Activated CD8-positive, alpha-beta memory T cell treated with anti-CD3 and anti-CD28 coated beads, Interleukin-2, amount 50 U/mL, for 1 hour (primary cell): Measurements from ENCODE around the gene DOCK8.

Experiments
- DNase-seq: peaks from one replicate; pipeline ENCODE4 v3.0.0-alpha.2; 2020; ENCODE audit errors: extremely low read depth

The DOCK8 gene

DNA sequence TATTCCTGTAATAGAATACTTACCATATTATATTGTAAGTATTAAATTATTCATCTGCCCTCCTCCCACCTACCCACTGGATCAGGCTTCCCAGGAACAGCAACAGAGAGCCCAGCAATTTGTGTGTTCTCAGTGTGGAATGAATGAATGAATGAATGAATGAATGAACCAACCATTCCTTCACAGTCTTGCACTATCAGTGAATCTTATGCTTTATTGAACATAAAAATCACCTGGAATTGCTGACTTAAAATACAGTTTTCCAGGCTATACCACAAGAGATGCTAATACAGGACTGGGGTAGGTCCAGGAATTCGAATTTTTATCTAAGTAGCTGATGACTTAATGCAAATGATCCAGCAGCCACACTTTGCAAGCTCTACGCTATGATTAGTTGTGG lies 51.6 kb downstream of the DOCK8 start:
- DNase-seq, result no peak

DNA sequence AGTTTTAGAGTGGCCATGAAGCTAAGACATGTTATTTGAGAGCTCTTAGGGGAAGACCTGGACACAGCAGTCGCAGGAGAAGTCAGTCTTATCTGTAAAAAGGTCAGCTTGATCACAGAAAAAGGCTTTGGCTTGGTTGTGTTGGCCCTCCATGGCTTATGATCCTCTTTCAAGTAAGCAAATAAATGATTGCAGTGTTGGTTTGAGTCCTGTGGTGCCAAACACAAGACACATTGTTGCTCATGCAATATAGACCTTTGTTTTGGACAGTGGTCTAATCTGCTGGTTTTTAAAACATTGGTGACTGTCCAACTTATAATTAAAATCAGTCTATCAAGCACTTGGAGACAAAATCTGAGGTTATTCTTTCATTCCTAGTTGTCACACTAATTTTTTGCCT lies 54.0 kb downstream of the DOCK8 start:
- no peak for DNase-seq

DNA sequence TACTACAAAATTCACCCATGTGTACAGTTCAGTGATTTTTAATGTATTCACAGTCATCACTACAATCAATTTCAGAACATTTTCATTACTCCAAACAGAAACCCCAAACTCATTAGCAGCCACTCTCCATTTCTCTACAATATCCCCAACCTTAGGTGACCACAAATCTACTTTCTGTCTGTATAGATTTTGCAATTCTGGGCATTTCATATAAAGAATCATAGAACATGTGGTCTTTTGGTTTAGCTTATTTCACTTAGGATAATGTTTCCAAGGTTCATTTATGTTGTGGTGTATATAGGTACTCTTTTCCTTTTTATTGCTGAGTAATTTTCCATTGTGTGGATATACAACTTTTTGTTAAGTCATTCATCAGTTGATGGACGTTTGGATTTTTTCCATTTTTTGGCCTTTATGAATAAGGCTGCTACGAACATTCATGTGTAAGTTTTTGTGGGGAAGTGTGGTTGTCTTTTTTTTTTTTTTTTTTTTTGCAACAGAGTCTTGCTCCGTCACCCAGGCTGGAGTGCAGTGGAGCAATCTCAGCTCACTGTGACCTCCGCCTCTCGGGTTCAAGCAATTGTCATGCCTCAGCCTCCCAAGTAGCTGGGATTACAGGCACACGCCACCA lies 54.5 kb downstream of the DOCK8 start:
- DNase-seq, result no peak

DNA sequence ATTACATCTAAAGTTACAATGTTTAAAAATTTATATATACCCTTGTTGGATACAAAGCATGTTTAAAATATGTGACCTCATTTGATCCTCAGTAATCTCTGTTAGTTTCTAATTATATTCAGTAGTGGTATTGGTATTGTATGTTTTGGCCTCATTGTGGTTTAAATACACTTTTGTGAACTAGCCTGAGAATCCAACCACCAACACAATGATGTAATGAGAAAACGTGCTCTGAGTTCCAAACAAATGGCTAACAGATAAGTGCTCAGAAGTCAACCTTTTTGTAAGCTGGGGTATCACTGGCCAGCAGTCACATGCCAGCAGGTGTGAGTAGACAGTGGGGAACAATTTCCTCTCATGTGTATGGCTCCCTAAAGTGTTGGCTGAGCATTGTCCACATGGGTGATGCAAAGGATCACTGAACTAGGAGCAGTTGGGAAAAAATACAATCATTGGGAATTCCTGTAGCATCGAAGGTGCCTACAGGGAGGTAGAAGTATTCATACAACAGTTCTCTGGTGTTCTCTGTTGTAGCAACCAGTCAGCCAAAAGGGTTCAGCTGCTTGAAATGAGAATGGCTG lies 56.1 kb downstream of the DOCK8 start:
- no peak for DNase-seq

DNA sequence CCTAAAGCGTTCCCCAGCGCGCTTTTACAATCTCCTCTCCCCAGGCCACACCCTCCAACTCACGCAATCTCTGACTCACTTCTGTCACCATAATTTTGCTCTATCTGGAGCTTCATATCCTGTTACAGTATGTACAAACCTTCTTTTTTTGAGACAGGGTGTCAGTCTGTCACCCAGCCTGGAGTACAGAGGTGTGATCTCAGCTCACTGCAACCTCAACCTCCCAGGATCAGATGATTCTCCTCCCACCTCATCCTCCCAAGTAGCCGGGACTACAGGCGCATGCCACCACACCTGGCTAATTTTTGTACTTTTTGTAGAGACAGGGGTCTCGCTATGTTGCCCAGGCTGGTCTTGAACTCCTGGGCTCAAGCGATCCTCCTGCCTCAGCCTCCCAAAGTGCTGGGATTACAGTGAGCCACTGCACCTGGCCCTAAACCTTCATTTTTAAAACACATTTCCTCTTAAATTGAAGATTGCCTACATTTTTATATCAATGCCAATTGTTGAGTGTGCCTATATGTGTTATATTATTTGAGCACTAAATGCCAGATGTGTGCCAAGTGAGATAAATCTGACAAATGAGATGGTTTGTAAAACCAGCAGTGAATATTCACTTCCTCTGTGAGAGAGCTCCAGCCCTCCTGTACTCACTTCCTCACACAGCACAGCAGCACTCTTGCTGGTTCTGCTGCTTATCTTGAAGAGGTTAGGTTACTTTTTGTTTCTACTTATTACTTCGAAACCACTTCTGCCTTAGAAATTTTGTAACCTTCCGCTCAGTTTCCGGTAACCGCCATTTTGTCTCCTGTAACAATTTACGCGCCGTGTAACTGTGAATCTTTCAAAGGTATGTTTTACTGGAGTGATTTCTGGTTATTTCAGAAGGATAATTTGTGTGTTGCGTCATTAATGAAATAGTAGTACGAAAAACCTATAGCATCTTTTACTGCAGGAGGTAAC lies 57.9 kb downstream of the DOCK8 start:
- peak; percentile 57 for DNase-seq

DNA sequence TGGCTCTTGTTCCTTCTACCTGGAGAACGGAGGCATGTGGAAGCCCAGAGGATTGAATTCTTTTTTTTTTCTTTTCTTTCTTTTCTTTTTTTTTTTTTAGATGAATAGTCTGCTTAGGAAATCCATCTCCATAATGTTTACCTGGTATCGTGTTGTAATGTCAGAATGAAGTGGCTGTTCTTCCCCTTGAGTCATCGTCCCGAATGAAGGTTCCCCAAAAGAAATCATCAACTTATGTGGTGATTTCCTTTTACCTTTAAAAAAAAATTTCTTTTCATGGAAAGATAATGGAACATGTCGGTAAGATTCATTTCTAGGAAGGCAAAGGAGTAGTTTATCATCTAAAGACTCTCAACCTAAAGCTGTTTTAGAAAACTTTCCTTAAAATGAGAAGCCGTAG lies 59.7 kb downstream of the DOCK8 start:
- DNase-seq, result no peak

DNA sequence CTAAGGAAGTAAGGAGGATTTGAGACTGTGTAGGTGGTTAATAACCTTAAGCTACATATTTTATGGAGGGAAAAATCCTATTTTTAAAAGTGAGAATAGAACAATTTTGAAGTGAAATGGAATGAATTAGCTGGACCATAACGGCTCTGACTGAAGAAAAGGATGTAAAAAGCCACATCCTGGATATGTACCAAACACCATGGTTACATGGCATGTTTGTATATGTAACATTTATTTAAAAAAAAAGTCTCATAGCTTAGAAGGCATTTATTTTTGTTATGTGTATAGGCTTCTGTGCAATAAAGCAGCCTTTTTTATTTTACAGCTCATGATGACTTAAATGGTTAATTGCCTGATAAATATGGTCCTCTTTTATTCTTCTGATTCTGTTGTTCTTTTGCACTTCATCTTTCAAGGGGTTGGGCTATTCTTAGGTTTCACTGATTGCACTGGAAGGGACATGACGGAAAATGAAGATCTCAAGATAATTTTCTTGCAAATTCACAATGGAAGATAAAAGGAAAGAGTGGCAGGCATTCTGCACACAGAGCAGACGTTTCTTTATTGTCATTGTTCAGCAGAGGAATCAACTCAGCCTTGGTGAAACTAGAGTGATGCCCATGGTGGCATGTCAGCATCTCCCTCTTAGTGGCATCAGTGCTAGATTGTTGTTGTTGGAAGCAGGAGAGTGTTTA lies 63.1 kb downstream of the DOCK8 start:
- no peak for DNase-seq

DNA sequence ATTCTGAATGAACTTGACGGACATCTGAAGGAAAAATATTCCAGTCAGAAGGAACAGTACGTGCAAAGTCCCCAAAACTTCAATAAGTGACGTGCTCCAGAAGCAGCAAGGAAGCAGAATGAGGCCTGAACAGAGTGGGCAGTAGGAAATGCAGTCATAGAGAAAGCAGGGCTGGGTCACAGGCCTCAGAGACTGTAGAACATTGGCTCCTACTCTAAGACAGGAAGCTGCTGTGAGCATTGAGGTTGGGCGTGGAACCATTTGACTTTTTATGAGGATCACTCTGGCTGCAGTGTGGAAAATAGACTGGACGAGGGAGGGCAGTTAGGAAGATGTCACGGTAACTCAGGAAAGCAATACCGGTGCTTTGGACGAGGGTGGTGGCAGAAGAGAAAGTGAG lies 64.0 kb downstream of the DOCK8 start:
- DNase-seq, result no peak

DNA sequence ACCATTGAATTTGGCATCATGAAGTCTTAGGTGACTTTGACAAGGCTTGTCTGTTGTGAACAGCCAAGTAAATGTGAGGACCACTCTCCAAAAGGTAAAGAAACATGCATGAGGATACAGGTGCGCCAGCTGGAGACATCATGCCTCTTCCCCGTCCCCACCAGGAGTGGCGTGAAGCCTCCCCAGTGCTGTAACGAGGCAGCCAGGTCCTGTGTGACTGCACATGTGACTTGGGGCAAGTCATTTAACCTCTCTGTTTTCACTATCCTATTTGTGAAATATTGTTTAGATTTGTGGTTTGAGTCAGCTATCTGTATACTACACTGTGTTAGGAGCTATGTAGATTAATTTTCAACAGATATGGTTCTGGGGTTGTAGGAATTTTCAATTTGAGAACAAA lies 65.0 kb downstream of the DOCK8 start:
- no peak for DNase-seq

DNA sequence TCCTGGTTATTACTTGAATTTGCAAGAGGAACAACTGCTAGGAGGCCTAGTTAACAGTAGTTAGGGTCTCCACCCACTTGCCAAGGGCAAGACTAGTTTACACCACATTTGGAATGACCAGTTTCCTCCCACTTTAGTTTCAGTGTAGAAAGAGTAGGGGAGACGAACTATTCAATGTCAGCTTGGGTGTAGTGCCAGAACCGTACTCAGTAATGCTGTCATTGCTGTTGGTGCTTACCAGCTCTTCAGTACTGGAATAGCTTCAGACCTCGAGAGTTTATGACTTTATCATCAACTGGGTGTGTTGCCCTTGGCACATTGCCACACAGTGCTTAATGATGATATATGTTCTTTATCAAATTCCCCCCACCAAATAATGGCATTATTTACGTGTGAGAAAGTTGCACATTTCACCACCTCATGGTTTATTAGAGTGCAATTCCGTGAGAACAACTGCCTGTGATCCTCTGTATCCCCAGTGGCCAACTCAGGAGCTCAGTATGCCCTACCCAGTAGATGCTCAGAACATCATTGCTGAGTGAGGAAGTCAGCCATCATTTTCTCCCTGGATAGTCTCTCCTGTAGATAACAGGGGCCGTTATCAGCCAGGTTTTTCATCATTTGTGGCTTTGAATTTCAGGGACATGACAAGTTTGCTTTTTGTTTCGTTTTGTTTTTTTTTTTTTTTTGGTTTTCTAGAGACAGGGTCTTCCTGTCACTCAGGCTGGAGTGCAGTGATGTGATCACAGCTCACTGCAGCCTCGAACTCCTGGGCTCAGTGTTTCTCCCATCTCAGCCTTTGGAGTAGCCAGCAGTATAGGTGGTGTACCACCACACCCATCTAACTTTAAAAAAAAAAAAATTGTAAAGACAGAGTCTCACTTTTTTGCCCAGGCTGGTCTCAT lies 67.3 kb downstream of the DOCK8 start:
- DNase-seq, result no peak

DNA sequence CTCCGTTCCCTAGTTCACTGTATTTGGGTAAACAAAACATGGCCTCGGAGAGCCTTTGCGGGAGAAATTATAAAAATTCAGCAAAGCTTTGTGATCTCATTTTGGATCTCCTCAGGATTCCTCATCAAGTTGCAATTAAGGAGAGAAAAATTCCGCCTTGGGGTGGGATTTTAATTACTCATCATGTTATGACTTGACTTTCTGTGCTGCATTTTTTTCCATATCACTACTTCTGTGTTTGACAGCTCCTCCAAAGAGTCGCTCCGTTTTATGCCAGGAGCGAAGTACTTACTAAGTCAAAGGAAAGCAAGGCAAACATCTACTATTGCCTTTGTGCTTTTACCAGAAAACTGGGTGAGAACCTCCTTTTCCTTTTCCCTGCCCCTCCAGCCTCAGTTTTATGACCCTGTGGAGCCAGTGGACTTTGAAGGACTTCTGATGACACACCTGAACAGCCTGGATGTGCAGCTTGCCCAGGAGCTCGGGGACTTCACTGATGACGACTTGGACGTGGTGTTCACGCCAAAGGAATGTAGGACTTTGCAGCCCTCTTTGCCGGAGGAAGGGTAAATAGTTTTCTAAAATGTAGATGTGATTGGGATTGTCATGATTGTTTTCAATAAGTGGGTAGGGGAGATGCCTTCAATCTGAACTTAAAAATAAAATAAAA lies 71.5 kb downstream of the DOCK8 start:
- DNase-seq, result no peak

DNA sequence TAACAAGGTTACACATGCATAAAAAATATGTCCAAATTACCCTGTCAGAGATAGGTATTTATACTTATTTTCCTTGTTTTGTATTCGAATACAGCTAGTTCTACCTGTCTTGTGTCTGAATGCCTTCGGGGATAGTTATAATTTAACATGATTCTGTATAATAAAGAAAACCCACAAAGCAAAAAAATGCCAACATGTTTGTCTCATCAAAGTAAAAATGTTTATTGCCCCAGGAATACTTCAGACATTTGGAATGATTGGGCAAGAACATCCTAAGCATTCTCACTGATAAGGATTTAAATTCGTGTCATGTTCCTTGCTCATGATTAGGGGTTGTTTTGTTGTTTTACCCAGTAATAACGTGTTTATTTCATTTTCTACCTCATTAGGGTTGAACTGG lies 74.5 kb downstream of the DOCK8 start:
- no peak for DNase-seq

DNA sequence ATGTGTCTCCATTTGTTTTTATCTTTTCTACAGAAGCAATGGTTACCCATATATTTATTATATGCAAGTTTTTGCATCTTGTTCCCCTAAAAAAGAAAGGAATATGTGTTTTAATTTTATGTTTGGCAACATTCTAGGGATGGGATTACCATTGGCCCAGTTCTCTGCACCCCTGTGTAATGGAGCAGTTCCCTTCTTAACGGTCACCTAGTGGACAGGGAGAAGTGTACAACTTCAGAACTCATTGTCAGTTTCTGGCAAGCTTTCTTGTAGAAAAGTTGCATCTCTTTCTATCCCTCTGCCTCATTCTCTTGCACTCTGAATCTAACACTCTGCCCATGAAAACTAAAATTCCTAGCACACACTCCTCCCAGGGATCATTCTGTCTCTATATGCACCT lies 78.2 kb downstream of the DOCK8 start:
- no peak for DNase-seq

DNA sequence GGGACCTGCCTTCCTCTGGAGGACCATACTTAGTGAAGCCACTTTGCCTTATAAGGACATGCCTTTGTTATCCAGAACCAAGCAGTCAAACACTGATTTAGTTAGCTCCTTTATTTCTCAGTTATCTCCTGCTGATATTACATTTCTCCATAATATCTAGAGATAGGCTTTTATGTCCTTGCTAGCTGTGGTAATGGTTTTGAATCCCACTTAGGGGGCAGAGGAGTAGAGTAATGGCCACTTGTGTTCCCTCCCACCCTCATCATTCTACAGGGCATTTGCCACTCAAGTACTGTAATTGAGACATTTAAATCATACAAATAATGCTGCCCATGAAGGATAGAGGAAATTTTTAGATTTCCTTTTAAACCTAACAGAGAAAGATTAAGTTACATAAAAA lies 80.9 kb downstream of the DOCK8 start:
- DNase-seq, result no peak

DNA sequence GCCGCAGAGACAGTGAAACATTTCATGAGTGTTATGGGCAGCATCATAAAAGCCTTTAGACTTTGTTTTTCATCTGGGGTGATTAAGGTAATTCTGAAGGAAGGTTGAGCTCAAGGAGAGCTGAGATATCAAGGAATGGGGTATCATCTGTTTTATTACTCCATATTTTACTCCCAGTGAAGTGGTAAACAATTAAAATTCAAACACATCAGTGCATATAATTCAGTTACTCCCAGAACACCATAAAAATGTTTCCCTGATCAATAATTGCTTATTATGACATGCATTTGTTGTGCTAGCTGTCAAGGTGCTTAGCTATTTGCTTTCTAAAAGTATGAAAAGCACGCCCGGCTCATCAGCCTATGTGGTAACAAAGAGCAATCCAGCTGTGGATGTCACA lies 81.7 kb downstream of the DOCK8 start:
- no peak for DNase-seq

DNA sequence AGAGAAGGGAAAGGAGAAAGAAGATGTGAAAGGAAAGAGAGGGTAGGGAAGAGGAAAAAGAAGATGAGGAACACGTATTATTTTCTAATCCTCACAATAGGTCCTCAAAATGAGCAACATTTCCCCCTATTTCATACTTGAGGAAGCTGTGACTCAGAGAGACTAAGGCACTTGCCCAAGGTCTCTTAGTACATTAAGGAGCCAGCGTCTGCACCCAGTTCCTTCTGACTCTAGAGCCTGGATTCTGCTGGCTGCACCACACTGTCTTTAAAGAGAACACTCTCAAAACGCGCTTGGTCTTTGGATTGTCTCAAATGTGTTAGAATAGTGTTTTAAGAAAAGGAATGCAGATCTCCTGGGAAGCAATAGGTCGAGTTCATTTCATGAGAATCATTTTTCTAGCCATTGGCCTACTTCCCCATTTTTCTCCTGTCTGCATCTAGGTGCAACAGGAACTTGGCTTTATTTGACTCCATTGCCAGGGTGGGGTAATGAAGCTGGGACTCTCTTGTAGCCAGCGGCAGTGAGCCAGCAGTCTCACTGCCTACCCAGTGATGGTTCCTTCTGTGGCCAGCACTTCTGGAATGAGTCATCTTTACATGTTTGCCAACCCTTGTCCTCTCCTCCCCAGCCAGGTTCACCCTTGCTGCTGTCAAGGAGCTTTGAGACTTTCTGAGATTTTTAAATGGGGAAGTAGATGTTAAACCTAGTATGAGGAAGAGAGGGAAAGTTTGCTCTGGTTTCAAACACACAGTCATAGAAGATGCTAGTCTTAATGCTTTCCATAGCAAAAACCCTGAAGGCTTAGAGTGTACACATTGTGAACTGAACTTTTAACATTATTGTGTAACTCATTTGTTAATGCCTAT lies 82.7 kb downstream of the DOCK8 start:
- no peak for DNase-seq

DNA sequence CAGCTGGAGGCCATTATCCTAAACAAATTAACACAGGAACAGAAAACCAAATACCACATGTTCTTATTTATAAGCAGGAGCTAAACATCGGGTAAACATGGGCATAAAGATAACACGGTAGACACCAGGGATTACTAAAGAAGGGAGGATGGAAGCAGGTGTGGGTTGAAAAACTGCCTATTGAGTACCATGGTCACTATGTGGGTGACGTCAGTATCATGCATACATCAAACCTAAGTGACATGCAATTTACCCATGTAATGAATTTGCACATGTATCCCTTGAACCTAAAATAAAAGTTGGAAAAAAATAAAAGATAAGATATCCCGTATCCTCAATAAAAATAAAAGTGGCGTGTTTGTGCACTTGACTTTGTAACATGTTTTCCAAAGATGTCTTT lies 88.8 kb downstream of the DOCK8 start:
- DNase-seq, result no peak

DNA sequence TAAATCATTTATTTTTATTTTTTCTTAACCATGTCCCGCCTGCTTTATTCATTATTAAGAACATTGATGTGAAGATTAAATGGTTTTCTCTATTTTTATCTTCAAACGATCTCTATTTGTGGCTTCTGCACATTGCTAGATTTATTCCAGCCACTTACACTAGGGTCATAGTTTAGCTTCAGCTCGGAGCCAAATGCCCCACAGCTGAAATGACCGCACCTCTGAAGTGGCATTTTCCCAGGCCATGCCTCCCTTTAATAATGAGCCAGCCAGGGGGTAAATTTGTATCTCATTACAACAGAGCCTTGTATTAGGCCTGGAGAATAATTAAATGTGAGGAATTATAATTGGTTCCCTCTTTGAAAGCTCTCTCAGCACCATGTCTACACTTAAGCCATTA lies 89.4 kb downstream of the DOCK8 start:
- DNase-seq, result no peak

DNA sequence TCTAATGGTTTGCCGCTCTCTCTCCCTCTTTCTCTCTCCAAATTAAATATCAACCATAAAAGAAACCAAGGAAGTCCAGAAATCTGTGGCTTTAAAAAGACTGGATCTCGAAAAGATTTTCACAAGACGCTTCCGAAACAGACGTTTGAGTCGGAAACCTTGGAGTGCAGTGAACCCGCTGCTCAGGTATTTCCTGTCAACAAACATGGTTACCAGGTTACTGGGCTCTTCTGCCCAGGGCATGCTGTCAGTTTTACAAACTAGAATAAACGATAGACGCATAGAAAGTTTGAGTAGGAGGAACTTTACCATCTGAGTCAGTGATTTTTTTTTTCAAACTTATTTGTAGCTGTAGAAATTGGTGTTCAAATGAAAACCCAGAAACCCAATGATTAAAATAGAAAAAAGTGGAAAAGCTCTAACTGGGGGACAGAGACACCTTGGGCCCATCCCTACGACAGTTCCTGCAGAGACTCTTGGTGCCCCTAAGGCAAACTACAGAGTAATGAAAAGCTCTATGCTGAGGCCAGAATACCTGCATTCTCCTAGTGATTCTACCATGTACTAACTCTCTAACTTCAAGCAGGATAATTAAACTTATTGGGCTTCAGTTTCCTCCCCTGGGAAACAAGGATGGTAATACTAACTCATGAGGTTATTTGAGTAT lies 90.0 kb downstream of the DOCK8 start:
- DNase-seq, result no peak
